IPS-NIHi7 (cell line): Measurements from ENCODE around the gene CCNL2.
A peak's percentile ranks its signal among the peaks of the same experiment; 100 is the strongest.
"Not testable (repeated sequence)": the region's sequence is repeated elsewhere in the genome, so short reads cannot be mapped to it uniquely, and the experiment has no call there.

Experiments
- DNase-seq: peaks from one replicate; pipeline ENCODE4 v3.0.0; 2012; ENCODE audit warnings: mixed read lengths; ENCODE audit errors: extremely low spot score

The CCNL2 gene

GRCh38 chr1:1399187-1399871 is at the start of gene CCNL2:
CCNL2 (minus strand) TSS chr1:1399335; CDS start chr1:1399306, 29 bp downstream.
- DNase-seq: peak; percentile 98

GRCh38 chr1:1446631-1447030 is 47.5 kb upstream of the CCNL2 start:
- DNase-seq: not testable (repeated sequence)

DNA sequence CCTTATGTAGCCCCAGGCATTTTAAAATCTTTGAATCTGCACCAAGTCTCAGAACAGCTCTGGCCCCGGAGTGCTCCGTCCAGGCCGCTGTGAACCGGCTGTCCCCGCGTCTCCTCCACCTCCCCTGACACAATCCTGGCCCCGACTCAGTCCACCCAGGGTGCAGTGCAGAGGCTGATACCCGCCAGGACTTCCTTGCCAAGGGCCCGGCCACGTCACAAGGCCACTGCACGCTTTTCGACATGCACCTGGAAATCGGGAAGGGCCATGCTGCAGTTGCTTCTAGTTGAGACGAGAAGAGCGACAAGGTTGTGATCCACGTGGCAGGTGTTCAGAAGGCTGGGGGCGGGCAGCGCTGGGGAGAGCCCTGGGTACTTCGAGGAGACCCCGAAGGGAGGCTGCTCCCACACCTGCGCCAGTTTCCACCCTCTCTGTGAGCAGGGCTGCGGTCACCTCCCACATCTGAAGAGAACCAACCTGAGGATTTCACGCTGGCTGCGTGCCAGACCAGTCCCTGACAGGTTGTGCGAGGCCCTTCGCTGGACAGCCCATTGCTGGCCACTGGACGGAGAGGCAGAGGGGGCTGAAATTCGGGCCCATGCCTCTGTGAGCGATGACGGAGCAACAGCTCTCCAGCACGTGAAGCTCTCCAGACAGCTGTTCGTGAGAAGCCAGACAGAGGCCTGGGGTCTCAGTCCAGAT is 43.1 kb upstream of the CCNL2 start:
- DNase-seq: no peak

- DNase-seq: peak; percentile 93
Measured at GRCh38 chr1:1441002-1441888, 42.1 kb upstream of the CCNL2 start.

GRCh38 chr1:1440262-1441001 is 41.3 kb upstream of the CCNL2 start:
- DNase-seq: no peak

DNA sequence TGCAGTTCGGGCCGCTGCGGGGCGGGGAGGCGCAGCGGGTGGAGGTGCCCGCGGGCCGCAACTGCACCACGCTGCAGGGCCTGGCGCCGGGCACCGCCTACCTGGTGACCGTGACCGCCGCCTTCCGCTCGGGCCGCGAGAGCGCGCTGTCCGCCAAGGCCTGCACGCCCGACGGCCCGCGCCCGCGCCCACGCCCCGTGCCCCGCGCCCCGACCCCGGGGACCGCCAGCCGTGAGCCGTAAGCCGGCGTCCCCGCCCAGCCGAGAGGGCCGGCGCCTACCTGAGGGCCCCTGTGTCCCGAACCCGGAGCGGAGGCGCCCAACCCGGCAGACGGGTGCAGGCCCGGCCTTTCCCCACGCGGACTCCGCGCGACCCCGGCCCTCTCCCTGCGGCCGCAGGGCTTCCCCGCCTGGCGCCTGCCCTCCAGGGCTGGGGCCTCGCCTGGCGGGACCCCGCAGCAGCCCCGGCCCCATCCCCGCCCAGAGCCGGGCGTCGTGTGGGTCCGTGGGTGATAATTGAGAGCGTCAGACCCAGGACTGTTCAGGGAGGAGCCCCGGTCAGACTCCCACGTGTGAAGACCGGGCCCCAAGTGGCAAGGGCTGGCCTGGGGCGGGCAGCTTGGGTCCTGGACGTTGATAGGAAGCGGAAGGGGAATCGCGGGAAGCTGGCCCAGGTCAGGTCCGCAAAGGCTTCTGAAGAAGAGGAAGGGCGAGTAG is 40.6 kb upstream of the CCNL2 start:
- no peak for DNase-seq

DNA sequence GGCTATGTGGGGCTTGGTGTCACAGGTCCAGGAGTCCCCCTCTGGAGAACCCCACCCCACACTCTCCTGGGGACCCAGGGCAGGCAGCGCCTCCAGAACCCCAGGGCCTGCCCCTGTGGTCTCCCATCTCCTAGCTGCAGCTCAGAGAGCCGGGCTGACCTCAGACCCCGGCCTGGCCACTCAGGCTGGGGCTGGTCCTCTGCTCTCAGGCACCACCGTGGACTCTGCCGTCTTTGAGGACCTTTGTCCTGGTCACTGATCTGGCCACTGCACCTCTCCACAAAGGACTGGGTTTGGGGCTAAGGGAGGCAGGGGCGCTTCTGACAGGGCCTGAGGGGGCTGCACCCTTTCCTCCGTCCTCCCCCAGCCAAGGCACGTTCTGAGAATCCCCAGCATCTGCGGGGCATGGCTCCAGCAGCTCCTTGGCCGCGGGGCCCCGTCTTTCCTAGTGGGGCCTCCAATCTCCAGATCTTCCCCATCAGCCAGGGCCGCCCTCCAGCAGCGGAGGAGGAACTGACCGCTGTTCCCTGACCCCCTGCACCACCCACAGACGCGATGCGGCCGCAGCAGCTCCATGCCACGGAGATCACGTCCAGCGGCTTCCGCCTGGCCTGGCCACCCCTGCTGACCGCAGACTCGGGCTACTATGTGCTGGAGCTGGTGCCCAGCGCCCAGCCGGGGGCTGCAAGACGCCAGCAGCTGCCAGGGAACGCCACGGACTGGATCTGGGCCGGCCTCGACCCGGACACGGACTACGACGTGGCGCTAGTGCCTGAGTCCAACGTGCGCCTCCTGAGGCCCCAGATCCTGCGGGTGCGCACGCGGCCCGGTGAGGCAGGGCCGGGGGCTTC is 39.6 kb upstream of the CCNL2 start:
- DNase-seq: no peak

- DNase-seq: no peak
Measured at GRCh38 chr1:1437904-1438376, 38.8 kb upstream of the CCNL2 start.

DNA sequence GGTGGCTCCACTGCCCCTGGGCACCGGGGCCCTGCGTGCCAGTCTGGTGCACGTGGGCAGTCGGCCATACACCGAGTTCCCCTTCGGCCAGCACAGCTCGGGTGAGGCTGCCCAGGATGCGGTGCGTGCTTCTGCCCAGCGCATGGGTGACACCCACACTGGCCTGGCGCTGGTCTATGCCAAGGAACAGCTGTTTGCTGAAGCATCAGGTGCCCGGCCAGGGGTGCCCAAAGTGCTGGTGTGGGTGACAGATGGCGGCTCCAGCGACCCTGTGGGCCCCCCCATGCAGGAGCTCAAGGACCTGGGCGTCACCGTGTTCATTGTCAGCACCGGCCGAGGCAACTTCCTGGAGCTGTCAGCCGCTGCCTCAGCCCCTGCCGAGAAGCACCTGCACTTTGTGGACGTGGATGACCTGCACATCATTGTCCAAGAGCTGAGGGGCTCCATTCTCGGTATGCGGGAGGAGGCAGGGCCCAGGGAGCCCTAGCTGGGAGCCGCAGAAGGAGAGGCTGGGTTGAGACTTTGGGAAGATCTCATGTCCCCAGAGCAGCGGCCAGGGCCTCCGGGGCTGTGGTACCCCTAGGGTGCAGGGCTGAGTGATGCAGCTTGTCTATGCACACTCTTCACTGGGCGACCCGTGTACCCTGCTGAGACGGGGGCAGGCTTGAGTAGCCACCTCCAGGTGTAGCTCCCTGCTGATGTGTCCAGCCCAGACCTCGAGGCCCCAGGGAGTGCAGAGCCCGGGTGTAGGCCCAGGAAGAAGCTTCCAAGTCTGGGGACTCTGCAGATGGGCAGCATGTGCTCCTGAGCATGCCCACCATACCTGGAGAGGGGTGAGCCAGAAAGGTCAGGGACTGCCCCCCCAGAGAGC is 38.1 kb upstream of the CCNL2 start:
- no peak for DNase-seq

GRCh38 chr1:1436630-1437032 is 37.5 kb upstream of the CCNL2 start:
- DNase-seq: no peak

DNA sequence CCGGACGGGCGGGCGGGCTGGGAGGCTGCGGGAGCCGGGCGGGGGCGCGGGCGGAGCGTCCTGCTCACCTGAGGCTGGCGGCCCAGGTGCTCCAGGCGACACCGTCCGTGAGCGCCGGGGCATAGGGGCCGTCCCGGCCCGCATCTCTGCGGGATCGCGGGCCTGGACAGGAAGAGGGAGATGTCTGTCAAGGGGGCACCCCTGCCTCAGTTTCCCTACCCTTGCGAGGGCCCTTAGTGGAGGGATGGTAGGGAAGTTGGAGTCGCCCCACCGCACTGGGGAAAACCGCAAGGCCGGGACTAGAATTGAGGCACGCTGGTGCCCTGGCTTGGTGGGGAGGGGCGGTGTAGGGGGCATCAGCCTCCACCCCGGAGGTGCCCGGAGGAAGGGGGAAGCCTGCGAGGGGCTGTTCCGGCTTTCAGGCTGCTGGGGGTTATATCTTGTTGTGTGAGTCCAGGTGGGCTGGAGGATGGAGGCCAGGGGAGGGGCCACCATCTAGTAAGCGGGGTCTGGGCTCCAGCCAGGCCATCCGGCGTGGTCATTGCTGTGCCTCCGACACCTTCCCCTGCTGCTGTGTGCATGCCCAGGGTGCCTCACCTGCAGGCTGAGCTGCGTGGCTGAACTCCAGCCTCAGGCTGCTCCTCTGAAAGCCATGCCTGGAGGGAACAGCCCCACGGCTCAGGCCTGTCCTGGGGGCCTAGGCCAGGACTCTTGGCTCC is 36.9 kb upstream of the CCNL2 start:
- peak; percentile 11 for DNase-seq

GRCh38 chr1:1435106-1435903 is 36.2 kb upstream of the CCNL2 start, which contains the start of gene VWA1:
VWA1 (plus strand) TSS chr1:1435690; CDS start chr1:1435749, 59 bp downstream.
- DNase-seq: peak; percentile 88

- no peak for DNase-seq
Measured at GRCh38 chr1:1434824-1435105, 35.6 kb upstream of the CCNL2 start.

- DNase-seq: peak; percentile 67
Measured at GRCh38 chr1:1434131-1434823, 35.1 kb upstream of the CCNL2 start.

DNA sequence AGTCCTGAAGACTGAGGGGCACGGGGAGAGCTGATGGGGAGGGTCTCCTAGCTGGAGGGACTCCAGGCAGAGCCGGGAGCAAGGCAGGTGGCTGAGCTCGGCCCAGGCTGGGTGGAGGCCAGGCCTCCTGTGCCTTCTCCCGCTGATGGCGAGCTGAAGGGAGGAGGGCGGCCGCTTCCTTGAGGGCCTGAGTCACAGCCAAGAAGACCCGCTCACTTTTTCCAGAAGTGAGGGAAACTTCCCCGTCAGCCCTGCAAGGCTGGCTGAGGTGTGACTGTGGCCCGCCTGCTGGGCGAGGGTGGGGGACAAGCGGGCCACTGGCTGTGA is 34.6 kb upstream of the CCNL2 start:
- DNase-seq: peak; percentile 36

DNA sequence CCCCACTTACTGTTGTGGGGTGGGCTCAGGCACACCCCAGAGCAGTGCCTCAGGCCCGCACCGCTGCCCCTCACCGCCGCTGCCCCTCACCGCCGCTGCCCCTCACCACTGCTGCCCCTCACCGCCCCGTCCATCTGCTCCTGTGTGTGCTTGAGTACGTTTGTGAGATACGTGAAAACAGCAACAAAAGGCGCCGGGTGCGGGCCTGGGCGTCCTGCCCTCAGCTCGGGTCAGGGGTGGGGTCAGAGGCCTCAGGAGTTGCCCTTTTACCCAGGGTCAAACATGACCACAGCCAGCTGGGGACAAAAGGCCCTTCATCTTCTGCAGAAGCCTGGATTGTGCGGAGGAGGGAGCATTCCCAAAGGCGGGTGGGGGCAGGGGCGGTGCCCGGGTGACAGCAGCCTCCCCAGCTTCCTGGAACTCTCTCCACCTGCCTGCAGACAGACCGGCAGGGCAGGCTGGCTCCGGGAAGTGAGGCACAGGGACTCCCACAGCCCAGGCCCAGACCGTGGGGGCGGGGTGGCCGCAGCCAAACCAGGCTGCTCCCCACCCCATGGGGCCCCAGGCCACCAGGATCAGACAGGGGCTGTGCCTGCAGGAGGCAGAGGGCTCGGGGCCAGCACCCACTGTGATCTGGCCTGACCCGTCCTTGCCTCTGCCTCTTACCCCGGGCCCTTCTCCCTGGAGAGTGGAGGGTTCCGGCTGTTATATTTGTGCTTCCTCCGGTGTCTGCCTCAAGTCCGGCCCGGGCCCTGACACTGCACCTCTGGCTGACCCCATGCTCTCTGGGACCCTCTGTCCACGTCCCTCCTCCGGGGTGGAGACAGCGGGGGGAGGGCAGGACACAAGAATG is 34.0 kb upstream of the CCNL2 start:
- DNase-seq: peak; percentile 82
